Upper lobe of left lung (tissue), 4 donors: ENCODE measurements around the gene SUPT3H.
A peak's percentile ranks its signal among the peaks of the same experiment; 100 is the strongest.

ENCODE experiments used
- CTCF ChIP-seq, 6 experiments: fragments of 450-650 bp in 4 of 6; fragments of 200-600 bp in 2 of 6; sonication (generic) in 2 of 6; IDR thresholded peaks; one replicate each; pipeline ENCODE4 v1.5.1; 2016 to 2019; ENCODE audit warnings: antibody characterized with exemption in 6 of 6
- POLR2AphosphoS5 ChIP-seq, 2 donors: sonication (generic); formaldehyde crosslinking; IDR thresholded peaks; one replicate each; pipeline ENCODE4 v1.5.1; 2017; ENCODE audit warnings: antibody characterized with exemption in 2 of 2

DNA sequence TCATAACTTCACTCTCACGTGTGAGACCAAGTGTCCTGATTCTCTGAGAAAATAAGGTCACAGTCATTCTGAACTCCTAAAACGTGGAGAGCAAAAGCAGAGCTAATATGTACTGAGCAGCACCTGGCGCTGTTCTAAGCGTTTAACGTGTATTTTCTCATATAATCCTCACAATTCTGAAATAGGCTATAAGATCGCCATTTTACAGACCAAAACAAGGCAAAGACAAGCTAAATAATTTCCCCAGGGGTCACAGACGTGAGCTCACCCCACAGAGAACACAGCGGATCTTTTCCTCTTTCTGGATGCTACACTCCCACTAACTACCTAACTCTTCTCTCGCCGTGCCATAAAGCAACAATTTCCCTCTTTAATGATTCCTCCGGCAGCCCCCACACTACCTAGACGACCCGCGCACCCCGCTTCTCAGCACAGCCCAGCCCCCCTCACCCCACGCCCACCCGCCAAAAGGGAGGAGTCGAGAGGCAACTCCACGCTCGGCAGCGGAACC is 636 bp downstream of the SUPT3H start:
- TF ChIP-seq POLR2AphosphoS5 (IDR thresholded peaks at IDR 0.05), result peak in 1 of 2 donors; percentile 16
- no peak for TF ChIP-seq CTCF (IDR thresholded peaks at IDR 0.05)
